ENCODE measurements around the gene RTP2. TPM values are rescaled to one million over a fixed set of nuclear protein-coding genes. Genes with fewer than 3 reads are reported as not detected.

RTP2 gene
- total and polyA plus RNA-seq, 2 donors (not counting 3 experiments of a cell fraction or from before 2014, with no cell fraction given): not detected

DNA sequence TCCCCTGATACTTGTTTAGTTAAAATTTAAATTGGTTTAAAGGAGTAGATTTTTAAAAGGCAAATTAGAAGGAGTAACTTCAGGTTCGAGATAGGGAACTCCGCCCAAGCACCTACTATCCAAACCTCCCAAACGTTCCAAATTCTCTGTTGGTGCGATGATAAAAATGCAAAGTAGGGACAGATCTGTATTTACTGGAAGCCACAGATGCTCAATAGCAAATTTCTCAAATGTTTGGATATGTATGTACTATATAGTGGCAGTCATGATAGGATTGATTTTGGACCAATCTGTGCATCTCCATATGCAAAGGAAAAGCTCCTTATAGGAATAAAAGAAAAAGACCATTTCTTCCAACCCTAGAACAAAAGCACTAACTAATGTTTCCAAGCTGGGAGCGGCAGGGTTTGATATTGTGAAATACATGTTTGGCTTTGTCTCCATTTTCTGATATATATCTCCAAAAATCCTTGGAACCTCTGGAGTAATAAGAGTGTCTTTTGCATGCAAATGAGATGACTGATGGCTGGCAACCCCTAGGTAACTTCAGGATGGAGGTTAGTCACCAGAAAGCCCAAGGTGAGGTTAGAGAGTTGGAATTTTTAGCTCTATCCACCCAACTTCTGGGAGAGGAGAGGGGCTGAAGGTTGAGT is 15.6 kb downstream of the RTP2 start:
- Histone ChIP-seq H3K4me3 (replicated peaks in 1 of 3; ENCODE audit: insufficient read depth in 1 of 3, low read depth in 1 of 3, low read length in 3 of 3) (no peak overlapping the region), H2AFZ (ENCODE audit: low read depth, low read length) (no peak overlapping the region), H3K27me3 (ENCODE audit: control insufficient read depth in 2 of 2, insufficient read depth in 2 of 2, low read length in 2 of 2) (peaks cover 3 to 5% of the 10 kb centered on the region in 2 experiments), H4K20me1 (replicated peaks; ENCODE audit: control insufficient read depth, extremely low read depth, insufficient read depth, low read length) (no peaks in the 10 kb centered on the region), H3K4me1 (ENCODE audit: control insufficient read depth, extremely low read depth, insufficient read depth, low read length) (no peaks in the 10 kb centered on the region), H3K9me3 (replicated peaks; ENCODE audit: control insufficient read depth, insufficient read depth, low read length) (no peaks in the 10 kb centered on the region), H3K9me1 (replicated peaks; ENCODE audit: control insufficient read depth, extremely low read depth, insufficient read depth, low read length) (no peaks in the 10 kb centered on the region), H3K27ac (ENCODE audit: insufficient read depth, low read depth, low read length) (no peak overlapping the region), H3K4me2 (ENCODE audit: insufficient read depth, low read length) (no peak overlapping the region), H3K9ac (replicated peaks; ENCODE audit: extremely low read depth, insufficient read depth, low read length) (no peak overlapping the region), H3K36me3 (ENCODE audit: control insufficient read depth in 2 of 2, extremely low read depth in 1 of 2, insufficient read depth in 2 of 2, low read length in 2 of 2) (no peaks in the 10 kb centered on the region), H3K79me2 (ENCODE audit: control insufficient read depth, insufficient read depth, low read length) (no peaks in the 10 kb centered on the region)
- no TSS peak for BruUV-seq (replicated peaks)
- ChIA-PET CTCF (interaction anchor here (0.9 kb wide), 1 partner anchor 16 kb away, joined by 3 read pairs; no protein-coding TSS in a partner anchor), POLR2A (no interaction called here)
- DNase-seq (ENCODE audit: low read depth, low spot score): no peak
- intact Hi-C loops (cut with micrococcal nuclease) (no loop called here), dilution Hi-C loops (cut with MboI; ENCODE audit: extremely low pct_ligation_motif_present, low sequenced_read_pairs) (loop anchor here (25.0 kb wide), 1 partner anchor 374 kb away; no protein-coding TSS in a partner anchor)
- no peak for FAIRE-seq
- no peak for TF ChIP-seq GATA2 (IDR thresholded peaks at IDR 0.05; ENCODE audit: insufficient read depth, insufficient read length, low read depth, low read length)
- no peak for TF ChIP-seq JUN (IDR thresholded peaks at IDR 0.05; ENCODE audit: borderline replicate concordance, insufficient read depth, insufficient read length, low read depth)
- no peak for TF ChIP-seq FOS (IDR thresholded peaks at IDR 0.05; ENCODE audit: borderline replicate concordance, insufficient read depth, low read length)
- TF ChIP-seq MYC (IDR thresholded peaks at IDR 0.05; ENCODE audit: low read depth, low read length): no peak
- TF ChIP-seq, protein P1, sequence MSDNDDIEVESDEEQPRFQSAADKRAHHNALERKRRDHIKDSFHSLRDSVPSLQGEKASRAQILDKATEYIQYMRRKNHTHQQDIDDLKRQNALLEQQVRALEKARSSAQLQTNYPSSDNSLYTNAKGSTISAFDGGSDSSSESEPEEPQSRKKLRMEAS (IDR thresholded peaks at IDR 0.05; ENCODE audit: insufficient read depth, insufficient read length): no peak
- no peak for TF ChIP-seq POLR2A (IDR thresholded peaks at IDR 0.05; ENCODE audit: low read depth, low read length)
- TF ChIP-seq, protein P2, sequence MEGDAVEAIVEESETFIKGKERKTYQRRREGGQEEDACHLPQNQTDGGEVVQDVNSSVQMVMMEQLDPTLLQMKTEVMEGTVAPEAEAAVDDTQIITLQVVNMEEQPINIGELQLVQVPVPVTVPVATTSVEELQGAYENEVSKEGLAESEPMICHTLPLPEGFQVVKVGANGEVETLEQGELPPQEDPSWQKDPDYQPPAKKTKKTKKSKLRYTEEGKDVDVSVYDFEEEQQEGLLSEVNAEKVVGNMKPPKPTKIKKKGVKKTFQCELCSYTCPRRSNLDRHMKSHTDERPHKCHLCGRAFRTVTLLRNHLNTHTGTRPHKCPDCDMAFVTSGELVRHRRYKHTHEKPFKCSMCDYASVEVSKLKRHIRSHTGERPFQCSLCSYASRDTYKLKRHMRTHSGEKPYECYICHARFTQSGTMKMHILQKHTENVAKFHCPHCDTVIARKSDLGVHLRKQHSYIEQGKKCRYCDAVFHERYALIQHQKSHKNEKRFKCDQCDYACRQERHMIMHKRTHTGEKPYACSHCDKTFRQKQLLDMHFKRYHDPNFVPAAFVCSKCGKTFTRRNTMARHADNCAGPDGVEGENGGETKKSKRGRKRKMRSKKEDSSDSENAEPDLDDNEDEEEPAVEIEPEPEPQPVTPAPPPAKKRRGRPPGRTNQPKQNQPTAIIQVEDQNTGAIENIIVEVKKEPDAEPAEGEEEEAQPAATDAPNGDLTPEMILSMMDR (IDR thresholded peaks at IDR 0.05; ENCODE audit: extremely low read depth in 1 of 2, insufficient read depth in 1 of 2, low read depth in 1 of 2, low read length in 2 of 2): no peak
- TF ChIP-seq EZH2 (IDR thresholded peaks at IDR 0.05; ENCODE audit: borderline replicate concordance, low read depth, low read length, severe bottlenecking): no peak
- no peak for TF ChIP-seq POLR2AphosphoS5 (IDR thresholded peaks at IDR 0.05; ENCODE audit: insufficient read depth, low read depth, low read length)
